NCI-H1436 treated with DMSO at 0.1 percent for 48 hours (cell line): Measurements from ENCODE around the gene CCSER2.
A peak's percentile ranks its signal among the peaks of the same experiment; 100 is the strongest.

ENCODE experiments used
- DNase-seq: peaks from one replicate; lab custom pipeline; 2025; lab: John Stamatoyannopoulos, UW

Gene CCSER2

GRCh38 chr10:84549368-84550165, 221.2 kb downstream of the CCSER2 start:
- DNase-seq = no peak

GRCh38 chr10:84550756-84551436, 222.5 kb downstream of the CCSER2 start:
- no peak for DNase-seq

- no peak for DNase-seq
Measured at GRCh38 chr10:84551437-84552120, 223.2 kb downstream of the CCSER2 start.

- no peak for DNase-seq
Measured at GRCh38 chr10:84552478-84552877, 224.1 kb downstream of the CCSER2 start.

GRCh38 chr10:84562592-84562991, 234.2 kb downstream of the CCSER2 start:
- DNase-seq = no peak

GRCh38 chr10:84563355-84563754, 235.0 kb downstream of the CCSER2 start:
- peak; percentile 12 for DNase-seq

GRCh38 chr10:84563868-84564267, 235.5 kb downstream of the CCSER2 start:
- no peak for DNase-seq

GRCh38 chr10:84565881-84566582, 237.6 kb downstream of the CCSER2 start:
- DNase-seq = no peak

- no peak for DNase-seq
Measured at GRCh38 chr10:84567133-84567532, 238.7 kb downstream of the CCSER2 start.
